Gastroesophageal sphincter (tissue), 3 donors: ENCODE data around the gene NRXN3.

Source experiments
- POLR2A ChIP-seq, 2 donors: fragments of 450-650 bp; IDR thresholded peaks; one replicate each; pipeline ENCODE4 v1.6.1; 2017; ENCODE audit warnings: antibody characterized with exemption in 2 of 2, mild to moderate bottlenecking in 2 of 2, moderate library complexity in 1 of 2
- POLR2AphosphoS5 ChIP-seq: sonication (generic); formaldehyde crosslinking; IDR thresholded peaks from one replicate; pipeline ENCODE4 v1.6.1; 2017; ENCODE audit warnings: antibody characterized with exemption
- TF ChIP-seq, protein P1 (sequence below), 4 experiments: fragments of 200-600 bp in 2 of 4; fragments of 450-650 bp in 2 of 4; sonication (generic) in 1 of 4; IDR thresholded peaks; one replicate each; pipeline ENCODE4 v1.5.1; 2017 to 2019; ENCODE audit warnings: antibody characterized with exemption in 4 of 4, mild to moderate bottlenecking in 2 of 4, moderate library complexity in 2 of 4

DNA sequence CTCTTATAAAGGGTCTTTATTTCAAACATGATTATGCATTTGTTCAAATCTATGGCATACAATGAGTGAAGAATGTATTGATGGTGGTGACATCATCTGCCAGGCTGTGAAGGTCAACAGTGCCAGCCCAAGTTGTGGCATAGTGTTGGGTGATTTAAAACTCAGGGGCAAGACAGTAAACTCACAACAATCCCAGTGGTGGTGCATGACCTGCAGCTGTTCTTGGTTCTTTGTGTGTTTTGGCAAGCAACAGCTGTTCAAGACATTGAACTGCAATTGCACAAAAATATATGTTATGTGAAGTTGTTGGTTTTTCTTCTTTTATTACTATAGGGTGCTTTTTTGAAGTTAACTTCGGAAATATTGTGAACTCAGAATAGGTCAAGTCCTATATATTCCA is 851.6 kb downstream of the NRXN3 start:
- TF ChIP-seq, protein P1, sequence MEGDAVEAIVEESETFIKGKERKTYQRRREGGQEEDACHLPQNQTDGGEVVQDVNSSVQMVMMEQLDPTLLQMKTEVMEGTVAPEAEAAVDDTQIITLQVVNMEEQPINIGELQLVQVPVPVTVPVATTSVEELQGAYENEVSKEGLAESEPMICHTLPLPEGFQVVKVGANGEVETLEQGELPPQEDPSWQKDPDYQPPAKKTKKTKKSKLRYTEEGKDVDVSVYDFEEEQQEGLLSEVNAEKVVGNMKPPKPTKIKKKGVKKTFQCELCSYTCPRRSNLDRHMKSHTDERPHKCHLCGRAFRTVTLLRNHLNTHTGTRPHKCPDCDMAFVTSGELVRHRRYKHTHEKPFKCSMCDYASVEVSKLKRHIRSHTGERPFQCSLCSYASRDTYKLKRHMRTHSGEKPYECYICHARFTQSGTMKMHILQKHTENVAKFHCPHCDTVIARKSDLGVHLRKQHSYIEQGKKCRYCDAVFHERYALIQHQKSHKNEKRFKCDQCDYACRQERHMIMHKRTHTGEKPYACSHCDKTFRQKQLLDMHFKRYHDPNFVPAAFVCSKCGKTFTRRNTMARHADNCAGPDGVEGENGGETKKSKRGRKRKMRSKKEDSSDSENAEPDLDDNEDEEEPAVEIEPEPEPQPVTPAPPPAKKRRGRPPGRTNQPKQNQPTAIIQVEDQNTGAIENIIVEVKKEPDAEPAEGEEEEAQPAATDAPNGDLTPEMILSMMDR (IDR thresholded peaks at IDR 0.05): no peak
- no peak for TF ChIP-seq POLR2A (IDR thresholded peaks at IDR 0.05)
- TF ChIP-seq POLR2AphosphoS5: no peak
